NCI-H526 (cell line): Measurements from ENCODE around the gene TNFRSF8.

ENCODE experiments used
- DNase-seq, 2 experiments: peaks; one replicate each; lab custom pipeline; 2025; lab: John Stamatoyannopoulos, UW

The TNFRSF8 gene

GRCh38 chr1:12121212-12122003 is 58.3 kb downstream of the TNFRSF8 start:
- no peak for DNase-seq

GRCh38 chr1:12123172-12123571 is 60.1 kb downstream of the TNFRSF8 start:
- DNase-seq, result no peak

GRCh38 chr1:12124693-12125421 is 61.8 kb downstream of the TNFRSF8 start:
- DNase-seq, result peak in 1 of 2 experiments; percentile 62

GRCh38 chr1:12125422-12126355 is 62.6 kb downstream of the TNFRSF8 start:
- DNase-seq, result no peak

GRCh38 chr1:12126781-12127180 is 63.7 kb downstream of the TNFRSF8 start:
- DNase-seq, result no peak

GRCh38 chr1:12127206-12127810 is 64.2 kb downstream of the TNFRSF8 start:
- DNase-seq, result no peak

GRCh38 chr1:12128120-12128519 is 65.0 kb downstream of the TNFRSF8 start:
- DNase-seq, result no peak

GRCh38 chr1:12129624-12130023 is 66.5 kb downstream of the TNFRSF8 start:
- DNase-seq, result no peak

GRCh38 chr1:12130466-12131130 is 67.5 kb downstream of the TNFRSF8 start:
- DNase-seq, result no peak

GRCh38 chr1:12132078-12132477 is 69.0 kb downstream of the TNFRSF8 start:
- no peak for DNase-seq

- no peak for DNase-seq
These were observed 71.6 kb downstream of the TNFRSF8 start for GRCh38 chr1:12134716-12135115.

- DNase-seq, result no peak
These were observed 72.5 kb downstream of the TNFRSF8 start for GRCh38 chr1:12135612-12136011.

GRCh38 chr1:12136916-12137610 is 74.0 kb downstream of the TNFRSF8 start:
- no peak for DNase-seq

GRCh38 chr1:12138196-12139168 is 75.4 kb downstream of the TNFRSF8 start:
- DNase-seq, result no peak

GRCh38 chr1:12140016-12140415 is 76.9 kb downstream of the TNFRSF8 start:
- no peak for DNase-seq

GRCh38 chr1:12140515-12141162 is 77.5 kb downstream of the TNFRSF8 start:
- DNase-seq, result no peak

- DNase-seq, result no peak
These were observed 78.2 kb downstream of the TNFRSF8 start for GRCh38 chr1:12141163-12141850.

GRCh38 chr1:12142141-12142823 is 79.2 kb downstream of the TNFRSF8 start:
- DNase-seq, result no peak
